HUDEP-2 (cell line): ENCODE measurements around the gene OAS1.

ENCODE experiments used
- DNase-seq, 76 experiments: peaks; one replicate each; lab custom pipeline; 2025; ENCODE audit not compliant: unreplicated experiment in 76 of 76; lab: John Stamatoyannopoulos, UW

Gene OAS1

DNA sequence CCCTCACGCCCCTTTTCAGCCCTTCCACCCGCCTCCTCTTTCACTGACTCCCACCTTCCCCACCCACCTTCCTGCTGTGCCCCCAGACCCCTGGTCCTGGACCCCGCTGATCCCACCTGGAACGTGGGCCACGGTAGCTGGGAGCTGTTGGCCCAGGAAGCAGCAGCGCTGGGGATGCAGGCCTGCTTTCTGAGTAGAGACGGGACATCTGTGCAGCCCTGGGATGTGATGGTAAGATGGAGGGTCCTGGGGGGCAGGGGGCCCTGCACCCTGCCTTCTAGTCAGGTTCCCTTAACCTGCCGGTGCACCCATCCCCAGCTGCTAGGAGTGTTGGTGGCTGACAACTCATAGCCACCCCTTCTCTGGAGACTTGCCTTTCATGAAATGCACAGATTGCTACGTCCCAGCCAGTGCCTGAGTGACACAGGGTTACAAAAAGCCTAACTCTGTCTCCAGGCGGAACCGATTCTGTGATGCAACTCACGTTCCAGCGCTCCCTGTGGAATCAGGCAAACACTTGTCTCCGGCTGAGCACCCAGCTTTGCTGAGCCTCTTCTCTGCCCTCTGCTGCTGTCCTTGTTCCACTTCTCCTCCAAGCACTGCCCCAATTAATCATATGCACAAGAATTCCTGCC lies 56.6 kb downstream of the OAS1 start:
- DNase-seq: no peak

GRCh38 chr12:112964067-112964670 lies 57.4 kb downstream of the OAS1 start:
- DNase-seq: no peak

DNA sequence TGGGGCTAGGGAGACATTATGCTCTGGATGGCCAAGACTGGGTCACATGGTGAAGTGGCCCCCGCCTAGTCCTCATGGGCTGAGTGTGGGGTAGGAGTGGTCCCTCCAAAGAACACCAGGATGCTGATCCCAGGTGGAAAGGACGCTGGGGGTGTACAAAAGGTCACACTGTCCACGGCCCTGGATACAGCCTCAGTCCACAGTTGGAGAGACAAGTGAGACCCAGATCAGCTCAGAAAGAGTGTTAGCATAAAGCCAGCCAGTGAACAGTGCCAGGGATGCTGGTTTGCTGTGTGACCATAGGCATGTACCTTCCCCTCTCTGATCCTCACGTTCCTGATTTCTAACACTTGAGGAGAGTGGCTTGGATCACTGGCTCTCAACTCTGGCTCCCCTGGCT lies 58.2 kb downstream of the OAS1 start:
- no peak for DNase-seq

DNA sequence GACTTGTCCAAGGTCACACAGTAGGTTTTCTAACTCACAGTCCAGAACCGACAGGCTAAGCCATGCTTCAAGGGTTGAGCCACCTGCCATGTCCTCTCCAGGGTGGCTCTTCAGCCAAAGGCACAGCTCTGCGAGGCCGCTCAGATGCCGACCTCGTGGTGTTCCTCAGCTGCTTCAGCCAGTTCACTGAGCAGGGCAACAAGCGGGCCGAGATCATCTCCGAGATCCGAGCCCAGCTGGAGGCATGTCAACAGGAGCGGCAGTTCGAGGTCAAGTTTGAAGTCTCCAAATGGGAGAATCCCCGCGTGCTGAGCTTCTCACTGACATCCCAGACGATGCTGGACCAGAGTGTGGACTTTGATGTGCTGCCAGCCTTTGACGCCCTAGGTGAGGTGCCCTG lies 58.9 kb downstream of the OAS1 start:
- DNase-seq: no peak

DNA sequence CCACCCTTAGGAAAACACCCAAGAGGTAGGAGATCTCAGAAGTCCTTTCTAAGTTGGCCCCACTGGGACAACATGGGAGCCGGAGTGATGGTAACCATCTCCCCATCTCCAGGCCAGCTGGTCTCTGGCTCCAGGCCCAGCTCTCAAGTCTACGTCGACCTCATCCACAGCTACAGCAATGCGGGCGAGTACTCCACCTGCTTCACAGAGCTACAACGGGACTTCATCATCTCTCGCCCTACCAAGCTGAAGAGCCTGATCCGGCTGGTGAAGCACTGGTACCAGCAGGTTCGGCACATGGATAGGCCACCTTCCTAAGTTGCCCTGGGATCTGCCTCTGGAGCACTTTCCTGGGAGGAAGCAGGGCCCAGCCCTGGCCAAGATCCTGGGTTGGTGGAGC lies 60.5 kb downstream of the OAS1 start:
- DNase-seq: no peak

GRCh38 chr12:112967858-112968257 lies 61.1 kb downstream of the OAS1 start:
- DNase-seq: no peak
